Calu3 (cell line): Measurements from ENCODE around the gene GALNT14. TPM values are rescaled to one million over a fixed set of nuclear protein-coding genes. Genes with fewer than 3 reads are reported as not detected.

Experiments used
- BruUV-seq: library from RNA; stranded (reverse); fragments of 400-500 nt; replicated peaks from 2 replicates; lab custom pipeline; 2021; lab: Mats Ljungman, UMichigan
- CTCF ChIA-PET: fragments of 300-600 bp; sonication (Branson Sonifier 250); formaldehyde crosslinking; loops from one replicate; lab custom pipeline; 2022; ENCODE audit warnings: antibody characterized with exemption; lab: Charles Lee
- DNase-seq: peaks from one replicate; pipeline ENCODE4 v3.0.0; 2022
- H3K27ac Mint-ChIP-seq: one replicate; pipeline ENCODE4 v1.8.0; 2022; ENCODE audit warnings: mixed read lengths; ENCODE audit not compliant: unreplicated experiment
- H3K27me3 Mint-ChIP-seq: one replicate; pipeline ENCODE4 v1.8.0; 2022; ENCODE audit warnings: mixed read lengths; ENCODE audit not compliant: unreplicated experiment
- H3K36me3 Mint-ChIP-seq: one replicate; pipeline ENCODE4 v1.8.0; 2022; ENCODE audit warnings: mild to moderate bottlenecking, moderate library complexity, mixed read lengths; ENCODE audit not compliant: insufficient read depth, unreplicated experiment
- H3K4me1 Mint-ChIP-seq: one replicate; pipeline ENCODE4 v1.8.0; 2022; ENCODE audit warnings: mild to moderate bottlenecking, low read depth, mixed read lengths; ENCODE audit not compliant: unreplicated experiment
- H3K4me3 Mint-ChIP-seq: one replicate; pipeline ENCODE4 v1.8.0; 2022; ENCODE audit warnings: mild to moderate bottlenecking, low read depth, moderate library complexity, mixed read lengths; ENCODE audit not compliant: unreplicated experiment
- H3K9me3 Mint-ChIP-seq: one replicate; pipeline ENCODE4 v1.8.0; 2022; ENCODE audit warnings: low read depth, mixed read lengths; ENCODE audit not compliant: unreplicated experiment
- intact Hi-C: fragments of 100-400 bp; cut with micrococcal nuclease; formaldehyde crosslinking; loops from one replicate; pipeline ENCODE4 v1.10.0; 2022; ENCODE audit not compliant: unreplicated experiment
- total RNA-seq: library from RNA; stranded (reverse); gene quantifications from 2 replicates; pipeline ENCODE4 v1.2.3, GENCODE V29; 2022
- TF ChIP-seq, protein P1 (sequence below): fragments of 200-600 bp; IDR thresholded peaks from one replicate; pipeline ENCODE4 v1.8.0; 2022; ENCODE audit warnings: antibody characterized with exemption; ENCODE audit not compliant: unreplicated experiment

GALNT14 gene
- total RNA-seq, 1 experiment from 2014 or later: 61.9 TPM

- CTCF ChIA-PET: no interaction called here
- H3K9me3 Mint-ChIP-seq: no peaks in the 10 kb centered on the region
- H3K36me3 Mint-ChIP-seq: peaks cover 2% of the 10 kb centered on the region
- intact Hi-C loops: no loop called here
- no peak for DNase-seq
- TF ChIP-seq, protein P1, sequence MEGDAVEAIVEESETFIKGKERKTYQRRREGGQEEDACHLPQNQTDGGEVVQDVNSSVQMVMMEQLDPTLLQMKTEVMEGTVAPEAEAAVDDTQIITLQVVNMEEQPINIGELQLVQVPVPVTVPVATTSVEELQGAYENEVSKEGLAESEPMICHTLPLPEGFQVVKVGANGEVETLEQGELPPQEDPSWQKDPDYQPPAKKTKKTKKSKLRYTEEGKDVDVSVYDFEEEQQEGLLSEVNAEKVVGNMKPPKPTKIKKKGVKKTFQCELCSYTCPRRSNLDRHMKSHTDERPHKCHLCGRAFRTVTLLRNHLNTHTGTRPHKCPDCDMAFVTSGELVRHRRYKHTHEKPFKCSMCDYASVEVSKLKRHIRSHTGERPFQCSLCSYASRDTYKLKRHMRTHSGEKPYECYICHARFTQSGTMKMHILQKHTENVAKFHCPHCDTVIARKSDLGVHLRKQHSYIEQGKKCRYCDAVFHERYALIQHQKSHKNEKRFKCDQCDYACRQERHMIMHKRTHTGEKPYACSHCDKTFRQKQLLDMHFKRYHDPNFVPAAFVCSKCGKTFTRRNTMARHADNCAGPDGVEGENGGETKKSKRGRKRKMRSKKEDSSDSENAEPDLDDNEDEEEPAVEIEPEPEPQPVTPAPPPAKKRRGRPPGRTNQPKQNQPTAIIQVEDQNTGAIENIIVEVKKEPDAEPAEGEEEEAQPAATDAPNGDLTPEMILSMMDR: no peak
- H3K4me1 Mint-ChIP-seq: no peaks in the 10 kb centered on the region
- BruUV-seq: no TSS peak
- no peak overlapping the region for H3K4me3 Mint-ChIP-seq
- H3K27ac Mint-ChIP-seq: no peak overlapping the region
- H3K27me3 Mint-ChIP-seq: no peaks in the 10 kb centered on the region
Observed at GRCh38 chr2:30948130-30948529, 190.1 kb downstream of the GALNT14 start.

DNA sequence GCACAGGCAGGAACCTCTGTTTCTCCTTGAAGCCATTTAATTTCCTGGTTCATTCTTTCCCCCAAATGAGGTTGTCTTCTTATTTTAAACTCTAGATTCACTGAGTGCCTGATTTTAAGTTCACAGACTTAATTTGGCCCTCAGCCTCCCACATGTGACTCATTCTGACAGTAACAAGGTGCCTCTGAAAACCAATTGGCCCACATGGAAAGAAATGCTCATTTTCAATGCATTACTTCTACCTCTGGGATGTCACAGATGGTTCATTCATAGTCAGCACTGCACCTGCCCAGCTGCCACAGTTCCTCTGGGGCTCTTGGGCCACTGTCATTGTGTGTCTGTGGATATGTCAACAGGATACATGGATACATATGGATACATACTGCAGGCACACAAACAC, 190.6 kb downstream of the GALNT14 start:
- intact Hi-C loops: no loop called here
- CTCF ChIA-PET: interaction anchor here (1.2 kb wide), 1 partner anchor 178 kb away, joined by 3 read pairs; no protein-coding TSS in a partner anchor
- TF ChIP-seq, protein P1: no peak
- Mint-ChIP-seq H3K4me1 (no peaks in the 10 kb centered on the region), H3K9me3 (no peaks in the 10 kb centered on the region), H3K36me3 (no peaks in the 10 kb centered on the region), H3K27ac (no peak overlapping the region), H3K4me3 (no peak overlapping the region), H3K27me3 (no peaks in the 10 kb centered on the region)
- DNase-seq: no peak
- BruUV-seq: no TSS peak

GRCh38 chr2:30942419-30942818, 195.8 kb downstream of the GALNT14 start:
- TF ChIP-seq, protein P1: no peak
- DNase-seq: no peak
- H3K4me1 Mint-ChIP-seq: no peaks in the 10 kb centered on the region
- no peaks in the 10 kb centered on the region for H3K9me3 Mint-ChIP-seq
- no peak overlapping the region for H3K4me3 Mint-ChIP-seq
- BruUV-seq: no TSS peak
- H3K27ac Mint-ChIP-seq: no peak overlapping the region
- CTCF ChIA-PET: no interaction called here
- intact Hi-C loops: no loop called here
- H3K27me3 Mint-ChIP-seq: no peaks in the 10 kb centered on the region
- no peaks in the 10 kb centered on the region for H3K36me3 Mint-ChIP-seq

DNA sequence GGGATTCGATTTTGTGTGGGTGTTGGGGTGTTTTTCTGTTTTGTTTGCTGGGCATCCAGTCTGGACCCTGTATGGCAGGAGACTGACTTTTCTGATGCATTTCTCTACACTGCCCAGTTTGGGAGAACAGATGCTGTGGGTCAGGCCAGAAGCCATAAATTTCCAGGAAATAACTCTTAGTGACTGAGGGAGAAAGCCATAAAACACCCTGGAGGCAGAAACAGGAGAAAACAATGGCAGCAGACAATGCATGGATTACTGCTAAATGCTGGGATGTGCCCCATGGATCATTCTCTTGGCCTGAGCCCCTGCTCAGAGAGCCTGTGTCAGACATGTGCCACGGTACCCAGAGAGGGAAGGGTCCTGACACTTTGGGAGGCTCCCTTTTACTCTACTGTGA, 197.4 kb downstream of the GALNT14 start:
- intact Hi-C loops: no loop called here
- Mint-ChIP-seq H3K4me1 (no peaks in the 10 kb centered on the region), H3K27me3 (no peaks in the 10 kb centered on the region), H3K36me3 (no peaks in the 10 kb centered on the region), H3K4me3 (no peak overlapping the region), H3K27ac (no peak overlapping the region), H3K9me3 (no peaks in the 10 kb centered on the region)
- DNase-seq: no peak
- TF ChIP-seq, protein P1: no peak
- CTCF ChIA-PET: no interaction called here
- no TSS peak for BruUV-seq
